Fibroblast of skin of abdomen (primary cell): Measurements from ENCODE around the gene SLC35F1.

Experiments
- DNase-seq: peaks from one replicate; pipeline ENCODE4 v3.0.0-alpha.2; 2013

Gene SLC35F1

DNA sequence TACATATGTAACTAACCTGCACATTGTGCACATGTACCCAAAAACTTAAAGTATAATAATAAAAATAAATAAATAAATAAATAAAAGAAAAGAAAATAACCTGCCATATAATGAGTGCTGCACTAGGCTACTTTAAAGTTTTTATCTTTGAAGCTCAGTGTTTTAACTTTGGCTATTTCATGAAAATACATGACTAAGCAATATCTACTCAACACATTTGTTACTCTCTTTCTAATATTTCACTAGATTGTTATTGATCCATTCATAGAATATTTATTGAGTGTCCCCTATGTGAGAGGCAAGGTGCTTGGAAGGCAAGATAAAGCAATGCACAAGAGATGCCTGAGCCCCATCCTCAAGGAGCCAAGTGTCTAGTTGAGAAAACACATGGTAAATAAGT lies 221.7 kb downstream of the SLC35F1 start:
- DNase-seq, result no peak

DNA sequence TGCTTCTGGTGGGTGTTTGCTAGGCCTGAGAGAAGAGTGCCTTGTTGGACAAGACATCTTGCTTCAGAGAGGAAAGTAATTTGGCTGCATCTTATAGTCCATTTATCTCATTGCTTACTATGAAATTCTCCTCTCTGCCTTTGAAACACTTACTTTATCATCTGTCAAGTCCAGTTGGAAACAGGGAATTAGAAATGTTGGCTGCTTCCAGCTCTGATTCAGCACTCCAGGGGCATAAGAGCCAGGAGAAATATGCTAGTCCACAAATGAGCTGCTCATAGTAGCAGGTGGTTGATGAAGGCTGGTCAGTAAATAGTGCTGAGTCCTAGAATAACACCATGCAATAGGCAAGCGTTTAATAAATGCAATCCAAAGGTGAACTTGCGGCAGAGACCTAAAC lies 227.1 kb downstream of the SLC35F1 start:
- no peak for DNase-seq

DNA sequence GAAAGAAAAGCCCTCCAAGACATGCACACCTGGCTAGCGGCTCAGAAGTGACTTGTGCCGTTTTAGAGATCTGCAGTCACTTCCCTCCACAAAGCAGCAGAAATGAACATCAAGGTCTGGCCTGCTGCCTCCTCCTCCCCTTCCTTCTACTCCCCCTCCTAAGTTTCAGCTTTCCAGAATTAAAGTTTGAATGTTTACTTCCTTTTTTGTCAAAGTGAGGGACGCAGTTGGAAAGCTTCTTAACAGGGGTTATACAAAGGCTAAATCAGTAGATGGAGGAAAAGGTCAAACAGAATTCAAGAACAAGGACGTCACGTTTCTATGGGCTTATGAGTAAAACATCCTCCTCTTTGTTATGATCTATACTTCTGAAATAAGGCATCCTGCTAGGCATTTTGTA lies 227.7 kb downstream of the SLC35F1 start:
- DNase-seq, result no peak

- DNase-seq, result no peak
These were observed 228.3 kb downstream of the SLC35F1 start for GRCh38 chr6:118135371-118135770.

- DNase-seq, result no peak
These were observed 234.1 kb downstream of the SLC35F1 start for GRCh38 chr6:118141211-118141610.

GRCh38 chr6:118146584-118146983 lies 239.5 kb downstream of the SLC35F1 start:
- DNase-seq, result no peak

GRCh38 chr6:118147511-118147910 lies 240.4 kb downstream of the SLC35F1 start:
- no peak for DNase-seq

DNA sequence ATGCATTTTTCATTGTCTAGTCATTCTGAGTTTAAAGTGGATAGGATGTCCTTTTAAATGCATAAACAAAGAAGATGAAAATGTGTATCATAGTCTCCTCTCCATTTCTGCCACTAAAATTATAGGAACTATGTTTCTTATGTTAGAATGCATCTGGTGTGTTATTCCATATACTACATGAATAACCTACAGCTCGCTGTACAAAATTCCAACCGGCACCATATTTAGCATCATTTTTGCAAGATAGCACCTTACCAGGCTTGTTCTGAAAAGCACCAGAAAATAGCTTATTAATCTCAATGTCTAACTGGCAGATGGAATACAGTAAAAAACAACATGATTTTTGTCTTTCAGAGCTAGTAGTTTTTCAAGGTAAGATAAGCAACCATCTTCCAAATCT lies 241.5 kb downstream of the SLC35F1 start:
- DNase-seq, result no peak

- no peak for DNase-seq
These were observed 245.5 kb downstream of the SLC35F1 start for GRCh38 chr6:118152524-118152923.

DNA sequence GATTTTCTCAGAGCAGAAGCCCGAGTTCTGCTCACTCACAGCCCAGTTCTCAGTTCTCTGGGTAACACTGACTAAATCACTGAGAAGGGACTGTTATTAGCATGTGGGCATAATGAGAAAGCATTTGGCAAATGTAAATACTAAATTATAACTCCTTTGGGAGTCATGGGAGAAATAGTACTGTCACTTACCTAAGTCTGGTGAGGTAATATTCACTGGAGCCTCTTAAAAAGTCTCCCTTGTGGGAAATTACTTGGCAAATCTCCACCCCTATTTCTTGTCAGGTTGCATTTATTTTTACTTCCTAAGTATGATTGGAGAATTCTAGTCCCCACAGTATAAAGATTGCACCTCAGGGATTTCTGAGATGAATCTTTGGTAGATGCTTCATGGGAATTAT lies 254.3 kb downstream of the SLC35F1 start:
- no peak for DNase-seq

GRCh38 chr6:118163542-118163941 lies 256.5 kb downstream of the SLC35F1 start:
- DNase-seq, result no peak

- no peak for DNase-seq
These were observed 258.4 kb downstream of the SLC35F1 start for GRCh38 chr6:118165500-118165899.

GRCh38 chr6:118168421-118168820 lies 261.4 kb downstream of the SLC35F1 start:
- DNase-seq, result no peak

- DNase-seq, result no peak
These were observed 264.8 kb downstream of the SLC35F1 start for GRCh38 chr6:118171852-118172251.

DNA sequence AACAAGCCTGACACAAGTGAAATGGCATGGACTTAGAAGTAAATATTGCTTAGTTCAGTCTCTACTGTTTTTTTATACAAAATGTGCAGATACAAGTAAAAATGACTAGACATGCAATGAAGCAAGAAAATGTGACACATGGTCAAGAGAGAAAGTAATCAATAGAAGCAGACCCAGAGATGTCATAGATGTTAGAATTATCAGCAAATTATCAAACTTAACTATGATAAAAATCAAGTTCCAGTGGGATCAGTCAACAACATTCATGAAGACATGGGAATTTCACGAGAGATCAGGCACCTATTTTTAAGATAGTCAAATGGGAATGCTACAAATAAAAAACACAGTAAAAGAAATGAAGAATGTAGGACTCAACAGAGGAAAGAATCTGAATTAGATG lies 267.0 kb downstream of the SLC35F1 start:
- no peak for DNase-seq

- no peak for DNase-seq
These were observed 270.7 kb downstream of the SLC35F1 start for GRCh38 chr6:118177720-118178119.

DNA sequence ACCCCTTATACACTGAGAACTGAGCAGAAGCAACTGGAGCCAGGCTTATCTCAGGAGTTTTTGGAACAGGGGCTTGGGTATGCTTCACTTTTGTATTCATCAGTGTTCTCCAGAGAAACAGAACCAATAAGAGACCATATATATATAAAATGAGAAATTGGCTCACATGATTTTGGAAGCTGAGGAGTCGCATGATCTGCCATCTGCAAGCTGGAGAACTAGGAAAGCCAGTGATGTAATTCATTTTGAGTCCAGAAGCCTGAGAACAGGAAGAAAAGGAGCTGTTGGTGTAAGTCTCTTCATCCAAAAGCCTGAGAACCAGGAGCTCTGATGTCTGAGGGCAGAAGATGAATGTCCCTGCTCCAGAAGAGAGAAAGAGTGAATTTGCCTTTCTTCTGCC lies 272.0 kb downstream of the SLC35F1 start:
- DNase-seq, result no peak

DNA sequence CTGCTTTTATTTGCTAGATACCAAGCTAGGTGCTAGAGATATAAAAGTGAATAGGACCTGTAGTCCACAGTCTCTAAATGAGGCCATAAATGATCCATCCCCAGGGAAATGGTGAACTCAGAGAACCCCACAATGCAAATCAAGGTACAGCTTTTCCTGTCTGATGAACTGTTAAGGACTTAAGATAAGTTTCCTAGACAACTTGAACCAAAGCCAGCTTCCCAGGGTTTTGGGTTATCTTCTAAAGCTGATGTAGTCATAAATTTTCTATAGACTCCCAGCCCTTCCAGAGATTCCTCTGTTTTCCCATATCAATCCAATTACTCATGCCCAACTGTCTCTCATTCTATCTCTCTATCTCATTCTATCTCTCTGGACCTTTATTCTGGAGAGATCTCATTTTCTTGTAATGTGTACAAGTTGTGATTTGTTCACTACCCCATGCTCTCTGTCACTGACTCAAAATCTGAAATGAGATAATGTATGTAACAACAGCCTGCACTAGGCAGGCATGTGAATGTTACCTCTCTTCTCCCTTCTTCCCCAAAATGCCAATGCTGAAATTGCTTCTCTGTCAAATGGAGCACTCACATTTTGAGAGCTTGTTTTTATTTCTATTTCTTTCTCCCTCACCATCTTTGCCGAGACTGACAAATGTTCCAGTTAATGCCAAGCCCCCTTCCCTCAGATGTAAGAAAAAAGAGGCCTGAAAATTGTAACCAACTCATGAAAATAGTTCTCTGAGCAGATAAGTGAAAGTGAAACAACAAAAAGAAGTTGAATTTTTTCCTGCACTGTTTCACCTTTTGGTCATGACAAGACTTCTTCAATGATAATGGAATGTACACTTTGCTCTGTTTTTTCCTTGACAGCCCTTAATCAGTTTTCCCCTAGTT lies 279.9 kb downstream of the SLC35F1 start:
- peak; percentile 9 for DNase-seq

DNA sequence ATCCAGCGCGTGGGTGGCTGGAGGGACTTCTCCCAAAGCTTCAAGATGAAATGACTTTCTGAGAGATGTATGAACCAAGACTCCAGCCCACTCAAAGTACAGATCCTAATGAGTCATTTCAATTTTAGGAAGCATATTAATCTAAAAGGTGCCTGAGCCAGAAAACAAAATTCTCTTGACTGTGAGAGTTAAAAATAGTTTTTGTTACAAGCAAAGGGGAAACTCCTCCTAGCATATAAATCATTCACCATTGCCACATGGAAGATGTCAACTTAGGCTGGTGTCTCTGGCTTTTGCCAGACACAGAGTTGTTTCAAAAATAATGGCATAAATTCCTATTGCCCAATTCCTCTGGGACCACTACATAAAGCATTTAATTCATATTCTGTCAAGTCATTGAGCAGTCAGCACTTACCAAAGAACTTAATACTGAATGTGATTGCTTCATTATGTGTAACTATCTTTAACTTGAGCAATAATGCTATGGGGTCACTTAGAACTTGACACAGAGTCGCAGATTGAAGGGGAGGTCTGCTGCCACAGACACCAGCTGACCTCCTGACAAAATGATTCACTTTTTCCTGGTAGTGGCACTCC lies 280.6 kb downstream of the SLC35F1 start:
- DNase-seq, result peak; percentile 54

DNA sequence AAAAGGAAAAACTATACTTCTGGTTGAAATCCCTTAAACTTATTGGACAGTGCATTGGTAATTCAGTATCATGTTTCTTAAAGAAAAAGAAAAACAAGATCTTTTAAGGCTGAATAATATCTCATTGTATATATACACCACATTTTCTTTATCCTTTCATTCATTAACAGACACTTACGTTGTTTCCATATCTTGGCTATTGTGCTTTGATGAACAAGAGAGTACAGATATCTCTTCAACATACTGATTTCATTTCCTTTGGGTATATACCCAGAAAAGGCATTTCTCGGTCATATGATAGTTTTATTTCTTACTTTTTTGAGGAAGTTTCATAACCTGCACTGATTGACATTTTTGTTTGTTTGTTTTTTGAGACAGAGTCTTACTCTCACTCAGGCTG lies 281.5 kb downstream of the SLC35F1 start:
- no peak for DNase-seq

GRCh38 chr6:118197539-118197938 lies 290.5 kb downstream of the SLC35F1 start:
- no peak for DNase-seq

- DNase-seq, result peak; percentile 1
These were observed 291.7 kb downstream of the SLC35F1 start for GRCh38 chr6:118198746-118199145.

GRCh38 chr6:118200160-118200559 lies 293.1 kb downstream of the SLC35F1 start:
- no peak for DNase-seq

GRCh38 chr6:118202517-118202916 lies 295.5 kb downstream of the SLC35F1 start:
- DNase-seq, result no peak
